Stimulated activated CD4-positive, alpha-beta T cell treated with anti-CD3 and anti-CD28 coated beads, Interleukin-15, amount 100 ng/mL, for 1 hour (primary cell): ENCODE results near the gene NT5C1A.

Experiments used
- DNase-seq, 2 donors: peaks; one replicate each; pipeline ENCODE4 v3.0.0-alpha.2; 2020; ENCODE audit warnings: low read depth in 1 of 2, low spot score in 1 of 2

The NT5C1A gene

GRCh38 chr1:39613250-39613649 is 58.7 kb downstream of the NT5C1A start:
- DNase-seq = no peak

GRCh38 chr1:39609618-39610331 is 62.1 kb downstream of the NT5C1A start:
- DNase-seq = peak; percentile 64 to 75
